ENCODE measurements around the gene TAGLN3. TPM values are rescaled to one million over a fixed set of nuclear protein-coding genes. Genes with fewer than 3 reads are reported as not detected.

TAGLN3 gene
- total RNA-seq, 4 donors from 2014 or later: 0.22 to 2.6 TPM; not detected in 2

- DNase-seq: no peak
- Histone ChIP-seq H3K27me3 (no peaks in the 10 kb centered on the region), H3K36me3 (no peaks in the 10 kb centered on the region), H3K4me1 (peaks cover 3% of the 10 kb centered on the region in 2 donors), H3K27ac (no peak overlapping the region), H3K4me3 (replicated peaks in 1 of 3) (no peak overlapping the region), H3K9me3 (no peaks in the 10 kb centered on the region)
- intact Hi-C loops (cut with DNase I): no loop called here
- TF ChIP-seq POLR2A (IDR thresholded peaks at IDR 0.05): no peak
- TF ChIP-seq, protein P1, sequence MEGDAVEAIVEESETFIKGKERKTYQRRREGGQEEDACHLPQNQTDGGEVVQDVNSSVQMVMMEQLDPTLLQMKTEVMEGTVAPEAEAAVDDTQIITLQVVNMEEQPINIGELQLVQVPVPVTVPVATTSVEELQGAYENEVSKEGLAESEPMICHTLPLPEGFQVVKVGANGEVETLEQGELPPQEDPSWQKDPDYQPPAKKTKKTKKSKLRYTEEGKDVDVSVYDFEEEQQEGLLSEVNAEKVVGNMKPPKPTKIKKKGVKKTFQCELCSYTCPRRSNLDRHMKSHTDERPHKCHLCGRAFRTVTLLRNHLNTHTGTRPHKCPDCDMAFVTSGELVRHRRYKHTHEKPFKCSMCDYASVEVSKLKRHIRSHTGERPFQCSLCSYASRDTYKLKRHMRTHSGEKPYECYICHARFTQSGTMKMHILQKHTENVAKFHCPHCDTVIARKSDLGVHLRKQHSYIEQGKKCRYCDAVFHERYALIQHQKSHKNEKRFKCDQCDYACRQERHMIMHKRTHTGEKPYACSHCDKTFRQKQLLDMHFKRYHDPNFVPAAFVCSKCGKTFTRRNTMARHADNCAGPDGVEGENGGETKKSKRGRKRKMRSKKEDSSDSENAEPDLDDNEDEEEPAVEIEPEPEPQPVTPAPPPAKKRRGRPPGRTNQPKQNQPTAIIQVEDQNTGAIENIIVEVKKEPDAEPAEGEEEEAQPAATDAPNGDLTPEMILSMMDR (IDR thresholded peaks at IDR 0.05): no peak
- WGBS, 2 donors: 51 to 67% methylated on average over 6 of the region's 6 CpGs
These were observed 44.3 kb upstream of the TAGLN3 start for GRCh38 chr3:111954228-111954990.

DNA sequence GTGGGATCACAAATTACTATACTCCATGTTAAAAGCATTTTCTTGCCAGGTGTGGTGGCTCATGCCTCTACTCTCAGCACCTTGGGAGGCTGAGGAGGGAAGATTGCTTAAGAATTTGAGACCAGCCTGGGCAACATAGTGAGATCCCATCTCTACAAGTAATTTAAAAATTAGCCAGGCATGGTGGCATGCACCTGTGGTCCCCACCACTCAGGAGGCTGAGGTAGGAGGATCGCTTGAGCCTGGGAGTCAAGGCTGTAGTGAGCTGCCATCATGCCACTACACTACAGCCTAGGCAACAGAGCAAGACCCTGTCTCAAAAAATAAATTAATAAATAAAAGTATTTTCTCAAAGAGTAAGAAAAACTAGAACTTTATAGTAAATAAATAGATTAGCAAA lies 42.8 kb upstream of the TAGLN3 start:
- Histone ChIP-seq H3K27ac (no peak overlapping the region), H3K27me3 (no peaks in the 10 kb centered on the region), H3K9me3 (no peaks in the 10 kb centered on the region), H3K4me1 (peaks cover 3% of the 10 kb centered on the region in 2 donors), H3K36me3 (no peaks in the 10 kb centered on the region), H3K4me3 (replicated peaks in 1 of 3) (no peak overlapping the region)
- intact Hi-C loops (cut with DNase I): no loop called here
- TF ChIP-seq POLR2A (IDR thresholded peaks at IDR 0.05): no peak
- TF ChIP-seq, protein P1 (IDR thresholded peaks at IDR 0.05): no peak
- DNase-seq: no peak
- 100% methylated on average over 1 of the region's 1 CpG for WGBS, 2 donors

DNA sequence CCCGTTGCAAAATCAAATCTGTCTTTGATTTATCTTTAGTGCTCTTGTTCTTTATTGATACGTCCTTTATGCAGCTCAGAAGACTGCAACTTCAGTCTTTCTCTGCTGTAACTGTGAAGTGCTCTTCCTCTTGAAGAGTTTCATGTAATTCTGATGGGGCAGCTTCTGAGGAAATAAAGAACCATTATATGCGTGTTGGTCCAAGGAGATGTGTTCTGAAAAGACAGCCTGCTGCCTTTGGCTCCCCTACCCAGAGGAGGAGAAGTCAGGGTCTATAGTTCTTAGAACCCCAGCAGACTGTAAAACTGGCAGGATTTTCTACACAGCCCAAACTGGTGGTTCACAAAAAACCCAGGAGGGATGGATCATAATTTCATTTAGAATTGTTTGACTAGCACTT lies 42.3 kb upstream of the TAGLN3 start:
- Histone ChIP-seq H3K9me3 (no peaks in the 10 kb centered on the region), H3K4me1 (peaks cover 3% of the 10 kb centered on the region in 2 donors), H3K36me3 (no peaks in the 10 kb centered on the region), H3K4me3 (replicated peaks in 1 of 3) (no peak overlapping the region), H3K27me3 (no peaks in the 10 kb centered on the region), H3K27ac (no peak overlapping the region)
- no peak for DNase-seq
- 88 to 94% methylated on average over 3 of the region's 3 CpGs for WGBS, 2 donors
- intact Hi-C loops (cut with DNase I): no loop called here
- TF ChIP-seq, protein P1 (IDR thresholded peaks at IDR 0.05): no peak
- TF ChIP-seq POLR2A (IDR thresholded peaks at IDR 0.05): no peak

DNA sequence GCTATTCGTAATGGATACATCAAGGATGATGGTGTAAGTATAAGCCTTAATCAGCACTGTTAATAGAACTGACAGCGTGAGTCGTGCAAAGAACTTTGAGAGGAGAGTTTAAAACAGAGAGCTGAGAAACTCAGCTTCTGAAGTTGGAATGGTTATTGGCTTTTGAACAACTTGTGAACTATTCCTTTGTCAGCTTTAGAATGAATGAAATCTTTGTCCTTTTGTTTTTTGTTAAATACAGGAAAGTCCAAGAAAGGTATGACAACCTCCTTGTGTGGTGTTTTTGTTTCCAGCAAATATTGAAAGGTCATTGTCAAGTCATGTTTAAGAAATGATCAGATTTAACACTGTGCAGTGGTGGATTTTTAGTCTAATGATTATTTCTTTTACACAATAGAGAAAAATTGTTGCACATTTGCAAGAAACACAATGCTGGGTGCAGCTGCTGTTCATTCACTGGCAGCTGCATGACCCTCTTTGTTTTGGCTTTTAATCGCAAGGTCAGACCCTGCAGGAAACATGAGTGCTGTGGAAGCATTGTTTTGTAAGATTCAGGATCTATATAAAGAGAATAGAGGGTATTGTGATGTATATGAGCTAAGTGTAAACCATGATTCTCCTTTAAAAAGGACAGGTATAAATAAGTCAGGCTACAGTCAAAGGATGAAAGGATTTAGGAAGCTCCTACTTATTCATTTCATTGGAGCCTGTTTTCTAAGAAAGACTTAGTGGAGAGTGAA lies 41.6 kb upstream of the TAGLN3 start:
- no peak for TF ChIP-seq POLR2A (IDR thresholded peaks at IDR 0.05)
- TF ChIP-seq, protein P1 (IDR thresholded peaks at IDR 0.05): no peak
- H3K27me3 ChIP-seq: no peaks in the 10 kb centered on the region
- H3K9me3 ChIP-seq: no peaks in the 10 kb centered on the region
- H3K4me3 ChIP-seq (replicated peaks in 1 of 3): no peak overlapping the region
- no peak overlapping the region for H3K27ac ChIP-seq
- peaks cover 3% of the 10 kb centered on the region in 2 donors for H3K4me1 ChIP-seq
- 74 to 83% methylated on average over 4 of the region's 4 CpGs for WGBS, 2 donors
- no peaks in the 10 kb centered on the region for H3K36me3 ChIP-seq
- intact Hi-C loops (cut with DNase I): no loop called here
- no peak for DNase-seq
